HG03280 (cell line): ENCODE results near the gene MDC1.
A peak's percentile ranks its signal among the peaks of the same experiment; 100 is the strongest.

Source experiments
- ATAC-seq: cut with Tn5 transposase; IDR thresholded peaks from one replicate; pipeline ENCODE4 v1.9.1; 2021; ENCODE audit warnings: mild to moderate bottlenecking, moderate library complexity; ENCODE audit not compliant: unreplicated experiment

MDC1 gene

DNA sequence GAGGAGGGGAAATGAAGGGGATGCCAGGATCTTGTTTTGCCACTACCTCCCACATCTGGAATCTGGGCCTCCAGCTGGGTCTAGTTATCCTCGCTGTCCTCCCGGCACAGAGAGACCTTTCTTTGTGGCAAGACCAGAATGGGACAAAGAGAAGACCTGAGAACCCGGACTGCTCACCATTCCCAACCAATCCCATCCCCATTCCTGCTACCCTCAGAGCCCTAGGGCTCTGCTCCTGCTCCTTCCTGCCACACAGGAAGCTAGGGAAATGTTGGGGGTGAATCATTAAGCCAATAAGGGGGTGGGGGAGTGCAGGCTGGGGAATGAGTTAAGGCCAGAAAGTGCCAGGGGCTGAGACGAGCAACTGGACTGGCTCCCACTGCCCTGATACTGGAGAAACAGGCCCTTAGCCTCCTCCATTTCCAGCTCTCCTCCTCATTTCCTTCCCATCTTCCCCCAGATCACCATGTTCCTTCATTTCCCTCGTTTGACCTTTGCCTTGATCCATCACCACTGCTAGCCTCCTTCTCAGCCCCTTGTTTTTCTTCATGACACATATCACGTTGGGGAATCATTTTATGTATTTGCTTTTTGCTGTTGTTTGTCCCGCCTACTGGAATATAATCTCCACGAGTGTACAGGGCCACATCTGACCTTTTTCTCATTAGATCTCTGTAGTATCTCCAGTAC, 31.9 kb upstream of the MDC1 start:
- ATAC-seq = no peak

DNA sequence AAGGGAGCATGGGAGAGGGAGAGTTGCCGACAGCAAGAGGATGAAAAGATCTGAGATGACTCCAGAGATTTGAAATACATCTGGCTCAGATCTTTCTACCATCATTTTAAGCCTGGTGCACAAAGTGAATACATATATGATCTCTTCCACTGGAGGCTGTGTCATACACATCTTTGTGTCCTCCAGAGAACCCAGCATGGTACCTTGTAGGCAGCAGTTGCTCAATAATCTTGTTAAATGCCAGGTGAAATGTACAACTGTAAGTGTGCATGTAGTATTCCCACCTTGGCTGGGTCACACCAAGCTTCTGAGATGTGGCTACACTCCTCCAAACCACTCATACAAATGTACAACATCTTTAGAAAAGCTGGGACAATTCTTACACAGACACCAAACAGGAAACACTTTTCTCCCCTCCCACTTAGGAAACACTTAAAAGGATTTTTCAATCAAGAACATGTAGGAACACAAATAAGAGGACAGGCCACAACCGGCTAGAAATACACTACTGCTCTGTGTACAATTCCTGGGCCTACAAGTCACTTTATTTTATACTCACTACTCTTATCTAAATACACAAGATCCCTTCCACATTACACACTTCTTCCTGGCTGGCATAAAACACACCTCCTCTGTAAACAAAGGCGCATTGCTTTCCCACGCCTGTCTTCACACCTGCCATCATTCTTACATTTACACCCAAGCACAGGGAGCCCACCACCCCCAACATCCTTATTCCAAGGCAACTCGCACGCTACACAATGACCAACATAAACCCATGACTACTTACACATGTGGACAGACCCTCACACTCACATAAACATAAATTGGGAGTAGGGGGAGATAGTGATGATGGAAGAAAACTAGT, 31.1 kb upstream of the MDC1 start:
- ATAC-seq = no peak

DNA sequence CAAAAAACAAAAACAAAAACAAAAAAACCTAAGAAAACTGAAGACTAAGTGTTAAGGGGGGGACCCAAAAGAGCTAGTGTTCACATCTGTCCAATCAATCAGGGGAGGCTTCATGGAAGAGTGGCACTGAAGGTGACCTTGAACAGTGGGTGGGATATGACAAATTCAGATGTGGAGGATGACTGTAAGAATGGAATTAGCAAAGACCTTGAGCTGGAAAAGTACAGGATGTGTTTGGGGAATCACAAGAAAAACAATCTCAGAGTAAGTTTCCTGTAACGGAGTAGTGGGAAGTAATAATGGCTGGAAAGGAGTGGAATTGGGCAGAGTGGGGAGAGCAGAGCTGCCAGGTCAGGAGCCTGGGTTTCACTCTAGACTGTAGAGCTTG, 30.2 kb upstream of the MDC1 start:
- ATAC-seq = no peak

GRCh38 chr6:30744054-30744805, 27.1 kb upstream of the MDC1 start, which contains the start of gene IER3:
Gene IER3 (minus strand): TSS chr6:30744547. CDS start chr6:30744518, 29 bp downstream.
- no peak for ATAC-seq

- ATAC-seq = peak; percentile 20
These were observed 26.3 kb upstream of the MDC1 start for GRCh38 chr6:30743099-30744053.

- ATAC-seq = peak; percentile 68
These were observed 25.4 kb upstream of the MDC1 start, which contains the start of gene FLOT1 for GRCh38 chr6:30742316-30743098. Gene FLOT1 (minus strand): TSS chr6:30742687. CDS start chr6:30742189, 498 bp downstream.

- ATAC-seq = peak; percentile 1
These were observed 24.8 kb upstream of the MDC1 start for GRCh38 chr6:30741789-30742315.

DNA sequence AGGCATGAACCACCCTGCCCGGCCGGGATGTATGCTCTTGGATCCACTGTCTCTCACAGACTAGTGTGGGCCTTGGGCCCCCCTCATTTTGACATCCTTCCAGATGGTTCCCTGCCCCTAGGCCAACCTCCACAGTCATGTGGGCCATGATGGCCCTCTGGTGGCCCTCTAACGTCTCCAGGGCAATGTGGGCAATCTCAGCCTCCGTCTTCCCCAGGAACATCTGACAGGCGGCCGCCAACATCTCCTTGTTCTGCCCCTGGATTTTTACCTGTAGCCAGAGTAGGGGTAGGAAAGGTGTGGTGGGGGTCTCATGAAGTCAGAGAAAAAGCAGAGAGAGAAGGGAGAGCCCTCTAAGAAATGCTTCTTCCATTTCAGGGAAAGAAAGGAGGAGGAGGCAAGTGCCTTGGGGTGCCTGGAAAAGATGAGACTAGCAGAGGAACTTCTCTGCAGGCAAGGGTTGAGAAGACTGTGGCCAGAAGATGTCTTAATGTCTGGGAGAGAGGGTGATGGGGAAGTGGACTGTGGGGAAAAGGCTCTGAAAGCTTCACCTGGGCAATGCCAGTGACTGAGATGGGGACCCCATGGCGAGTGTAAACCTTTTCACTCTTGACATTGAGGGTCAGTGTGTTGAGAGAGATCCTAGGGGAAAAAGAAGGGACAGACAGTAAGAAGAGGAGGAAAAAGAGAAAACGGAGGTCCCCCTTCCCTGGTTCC, 24.1 kb upstream of the MDC1 start:
- ATAC-seq = no peak

DNA sequence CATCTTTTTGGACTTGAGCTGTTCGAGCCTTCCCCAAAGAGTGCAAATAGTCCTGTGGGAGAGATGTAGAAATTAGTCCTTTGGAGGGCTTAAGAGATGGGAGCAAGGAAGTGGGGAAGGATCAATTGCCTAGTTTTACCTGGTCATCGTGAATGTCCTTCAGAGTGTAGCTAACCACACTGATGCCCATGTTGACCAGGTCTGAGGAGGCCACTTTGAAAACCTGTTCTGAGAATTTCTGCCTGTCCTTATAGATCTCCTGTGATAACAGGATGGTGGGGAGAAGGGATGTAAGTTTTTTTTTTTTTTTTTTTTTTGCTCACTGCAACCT, 23.4 kb upstream of the MDC1 start:
- ATAC-seq = no peak

DNA sequence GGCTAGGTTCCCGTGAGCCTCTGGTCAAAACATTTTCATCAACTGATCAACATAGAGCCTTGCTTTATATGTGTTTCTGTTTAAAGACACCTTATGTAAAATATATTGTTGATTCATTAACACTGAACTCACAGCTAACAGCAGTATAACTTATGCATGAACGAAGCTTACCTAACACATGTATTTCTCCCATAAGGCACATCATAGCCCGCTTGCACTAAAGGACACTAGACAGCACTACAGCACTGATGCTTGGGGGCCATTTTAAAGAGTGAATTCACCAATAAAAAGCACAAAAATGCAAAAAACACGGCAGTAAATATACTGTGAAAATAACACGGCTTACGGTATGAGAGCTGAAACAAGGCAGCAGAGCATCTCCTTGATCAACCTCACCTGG, 21.5 kb upstream of the MDC1 start:
- ATAC-seq = no peak

- ATAC-seq = no peak
These were observed 18.7 kb upstream of the MDC1 start for GRCh38 chr6:30735668-30736314.

- no peak for ATAC-seq
These were observed 15.3 kb upstream of the MDC1 start for GRCh38 chr6:30732237-30732943.

GRCh38 chr6:30730601-30731435, 13.7 kb upstream of the MDC1 start:
- no peak for ATAC-seq

GRCh38 chr6:30727920-30728553, 11.0 kb upstream of the MDC1 start:
- ATAC-seq = no peak

- no peak for ATAC-seq
These were observed 9.7 kb upstream of the MDC1 start for GRCh38 chr6:30726506-30727413.
